GM04504 (cell line): ENCODE measurements around the gene C1QTNF5.

Experiments used
- DNase-seq: peaks from one replicate; pipeline ENCODE4 v3.0.0-alpha.2; 2012; ENCODE audit warnings: low read depth

C1QTNF5 gene

GRCh38 chr11:119337581-119338317, 2.9 kb downstream of the C1QTNF5 start:
- no peak for DNase-seq

DNA sequence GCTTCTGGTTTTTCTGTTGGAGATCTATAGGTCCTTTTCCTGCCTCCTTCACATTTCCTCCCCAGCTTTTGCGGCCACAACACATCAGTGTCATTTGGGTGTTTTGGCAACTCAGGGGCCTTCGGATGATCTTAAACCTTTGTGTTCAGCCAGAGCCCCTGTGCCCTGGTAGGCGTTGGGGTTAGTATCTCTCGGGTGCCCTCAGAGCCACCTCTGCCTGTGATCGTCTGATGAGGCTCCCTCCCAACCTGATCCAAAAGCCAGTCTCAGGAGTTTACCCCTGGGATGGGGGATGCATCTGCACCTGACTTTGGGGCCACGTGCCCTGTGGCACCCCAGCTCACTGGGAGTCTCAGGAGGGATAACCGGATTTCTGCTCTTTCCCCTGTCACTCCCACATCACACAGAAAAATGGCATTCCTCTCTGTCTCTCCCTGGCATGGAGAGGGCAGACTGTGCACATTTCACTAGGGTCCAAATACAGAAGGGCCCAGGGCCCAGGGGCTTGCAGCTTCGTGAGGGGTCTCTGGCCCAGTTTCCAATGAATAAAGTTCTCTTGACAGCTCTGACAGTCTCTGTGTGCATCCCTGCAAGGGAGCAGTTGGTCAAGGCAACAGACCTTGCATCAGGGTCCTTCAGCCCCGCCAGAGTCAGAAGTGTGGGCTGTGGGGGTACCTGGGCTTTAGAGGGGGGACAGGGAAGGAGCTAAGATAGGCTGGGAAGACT, 3.8 kb downstream of the C1QTNF5 start:
- no peak for DNase-seq

DNA sequence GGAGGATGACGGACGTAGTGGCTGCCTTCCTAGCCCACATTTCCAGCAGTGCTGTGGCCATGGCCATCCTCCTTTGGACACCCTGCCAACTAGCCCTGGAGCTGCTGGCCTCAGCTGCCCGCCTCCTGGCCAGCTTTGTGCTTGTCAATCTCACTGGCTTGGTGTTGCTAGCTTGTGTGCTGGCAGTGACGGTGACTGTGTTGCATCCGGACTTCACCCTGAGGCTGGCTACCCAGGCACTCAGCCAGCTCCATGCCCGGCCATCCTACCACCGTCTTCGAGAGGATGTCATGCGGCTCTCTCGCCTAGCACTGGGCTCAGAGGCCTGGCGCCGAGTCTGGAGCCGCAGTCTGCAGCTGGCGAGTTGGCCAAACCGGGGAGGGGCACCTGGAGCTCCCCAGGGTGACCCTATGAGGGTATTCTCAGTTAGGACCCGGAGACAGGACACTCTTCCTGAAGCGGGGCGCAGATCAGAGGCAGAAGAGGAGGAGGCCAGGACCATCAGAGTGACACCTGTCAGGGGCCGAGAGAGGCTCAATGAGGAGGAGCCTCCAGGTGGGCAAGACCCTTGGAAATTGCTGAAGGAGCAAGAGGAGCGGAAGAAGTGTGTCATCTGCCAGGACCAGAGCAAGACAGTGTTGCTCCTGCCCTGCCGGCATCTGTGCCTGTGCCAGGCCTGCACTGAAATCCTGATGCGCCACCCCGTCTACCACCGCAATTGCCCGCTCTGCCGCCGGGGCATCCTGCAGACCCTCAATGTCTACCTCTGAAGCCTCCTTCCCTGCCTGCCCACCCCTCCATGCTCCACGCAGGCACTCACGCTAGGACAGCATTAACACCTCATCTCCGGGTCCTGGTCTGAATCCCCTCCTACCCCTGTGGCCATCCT, 4.8 kb downstream of the C1QTNF5 start:
- DNase-seq: no peak

GRCh38 chr11:119335091-119335654, 5.5 kb downstream of the C1QTNF5 start:
- DNase-seq: no peak

- DNase-seq: peak; percentile 96
Observed at GRCh38 chr11:119334174-119334930, 6.3 kb downstream of the C1QTNF5 start, which contains the start of gene RNF26. Gene RNF26, plus strand, starts transcription at chr11:119334527. Its CDS starts 596 bp downstream, at chr11:119335123.

DNA sequence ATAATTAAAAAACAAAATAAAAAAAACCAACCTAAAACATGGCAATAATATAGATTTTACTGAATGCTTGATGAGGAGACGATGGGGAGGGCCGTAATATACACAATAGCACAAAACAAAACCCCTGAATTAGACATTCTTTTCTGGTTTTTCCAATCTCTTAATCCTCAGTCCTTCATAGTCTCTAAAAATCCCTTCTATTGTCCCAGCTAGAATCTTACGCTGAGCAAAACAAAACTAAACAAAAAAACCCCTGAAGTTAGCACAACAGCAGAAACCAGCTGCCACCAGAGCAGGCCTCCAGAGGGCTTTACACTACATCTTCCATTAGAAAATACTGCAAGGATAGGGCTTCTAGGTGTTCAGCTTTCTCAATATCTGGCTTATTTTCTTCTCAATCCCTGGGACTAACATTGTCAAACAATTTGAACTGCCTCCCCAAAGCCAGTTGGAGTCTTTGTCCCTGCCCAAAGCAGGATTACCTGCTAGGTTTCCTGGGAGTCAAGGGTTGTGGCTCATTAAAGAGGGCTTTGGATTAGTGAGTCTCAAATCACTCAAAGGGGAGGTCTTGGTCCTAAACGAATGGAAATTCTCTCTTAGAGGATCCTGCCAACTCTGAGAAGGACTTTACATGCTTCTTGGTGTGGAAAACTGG, 8.4 kb downstream of the C1QTNF5 start:
- no peak for DNase-seq

DNA sequence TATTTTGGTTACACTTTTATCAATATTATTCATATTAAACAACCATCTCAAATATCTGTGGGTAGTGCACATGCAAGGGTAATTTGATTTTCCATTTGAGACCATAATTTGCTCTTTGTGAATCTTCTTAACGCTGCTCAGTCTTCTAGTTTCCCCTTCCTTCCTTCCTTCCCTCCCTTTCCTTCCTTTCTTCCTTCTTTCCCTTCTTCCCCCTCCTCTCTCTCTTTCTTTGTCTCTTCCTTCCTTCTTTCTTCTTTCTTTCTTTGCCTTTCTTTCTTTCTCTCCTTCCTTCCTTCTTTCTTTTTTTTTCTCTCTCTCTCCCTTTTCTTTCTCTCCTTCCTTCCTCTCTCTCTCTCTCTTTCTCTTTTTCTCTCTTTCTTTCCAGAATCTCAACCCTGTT, 10.4 kb downstream of the C1QTNF5 start:
- DNase-seq: no peak

DNA sequence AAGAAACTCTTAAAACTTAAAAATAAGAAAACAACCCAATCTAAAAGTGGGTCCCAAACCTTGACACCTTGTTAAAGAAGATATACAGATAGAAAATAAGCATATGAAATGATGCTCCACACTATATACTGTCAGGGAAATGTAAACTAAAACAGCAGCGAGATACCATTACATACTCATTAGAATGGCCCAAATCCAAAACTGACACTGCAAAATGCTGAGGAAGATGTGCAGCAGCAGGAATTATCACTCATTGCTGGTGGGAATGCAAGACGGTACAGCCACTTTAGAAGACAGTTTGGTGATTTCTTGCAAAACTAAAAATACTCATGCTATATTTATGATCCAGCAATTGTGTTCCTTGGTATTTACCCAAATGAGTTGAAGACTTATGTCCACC, 11.4 kb downstream of the C1QTNF5 start:
- DNase-seq: no peak

DNA sequence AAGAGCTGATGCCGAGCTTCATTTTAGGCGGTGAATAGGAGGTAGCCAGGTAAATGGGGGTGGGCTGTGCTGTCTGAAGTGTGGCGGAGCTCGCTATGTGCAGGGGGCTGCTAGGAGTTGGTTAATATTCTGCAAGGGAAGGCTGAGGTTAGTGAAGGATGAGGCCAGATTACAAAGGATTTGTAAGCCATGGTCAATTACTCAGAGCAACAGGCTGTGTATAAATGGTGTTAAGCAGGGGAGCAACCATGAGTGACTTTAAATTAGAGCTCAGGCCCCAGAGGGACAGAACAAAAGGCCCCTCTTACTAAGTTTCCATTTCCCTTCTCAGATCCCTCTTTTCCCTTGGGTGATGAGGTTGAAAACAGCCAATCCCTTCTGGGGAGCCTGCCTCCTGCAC, 16.5 kb downstream of the C1QTNF5 start:
- no peak for DNase-seq

GRCh38 chr11:119323532-119324033, 17.1 kb downstream of the C1QTNF5 start:
- DNase-seq: no peak

GRCh38 chr11:119322921-119323531, 17.7 kb downstream of the C1QTNF5 start:
- no peak for DNase-seq

- DNase-seq: no peak
Observed at GRCh38 chr11:119322360-119322739, 18.3 kb downstream of the C1QTNF5 start.

DNA sequence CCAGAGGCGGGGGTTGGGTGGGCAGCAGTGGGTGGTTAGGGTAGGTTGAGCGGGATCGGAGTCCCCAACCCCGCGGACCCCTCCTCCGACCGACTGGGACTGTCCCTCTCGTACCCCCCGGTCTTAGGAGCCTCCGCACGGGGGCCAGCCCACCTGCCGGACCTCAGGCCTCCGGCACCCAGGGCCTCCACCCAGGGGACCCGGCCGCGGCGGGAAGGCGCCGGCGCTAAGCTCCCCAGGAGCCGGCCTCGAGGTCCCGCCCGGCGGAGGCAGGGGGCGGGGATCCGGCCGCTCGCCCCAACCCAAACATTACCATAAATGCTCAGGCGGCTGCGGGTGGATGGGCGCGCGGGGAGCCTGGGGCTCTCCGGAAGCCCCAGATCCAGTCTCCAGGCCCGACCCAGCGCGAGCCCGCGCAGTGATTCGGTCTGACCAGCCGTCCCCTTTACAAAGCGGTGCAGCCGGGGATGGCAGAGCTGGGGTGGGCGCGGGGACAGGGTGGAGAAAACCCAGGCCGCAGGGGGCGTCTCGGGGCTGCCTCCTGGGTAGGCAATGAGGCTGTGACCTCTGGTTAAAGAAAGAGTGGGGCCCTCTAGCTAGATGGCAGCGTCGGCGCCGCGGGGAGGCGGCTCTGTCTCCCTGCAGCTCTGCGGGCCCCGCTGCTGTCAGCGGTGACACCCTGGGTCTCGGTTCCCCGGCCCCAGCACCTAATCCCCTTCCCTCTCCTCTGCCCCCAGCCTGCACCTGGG, 19.7 kb downstream of the C1QTNF5 start:
- DNase-seq: no peak

- DNase-seq: no peak
Observed at GRCh38 chr11:119320240-119320775, 20.4 kb downstream of the C1QTNF5 start.

DNA sequence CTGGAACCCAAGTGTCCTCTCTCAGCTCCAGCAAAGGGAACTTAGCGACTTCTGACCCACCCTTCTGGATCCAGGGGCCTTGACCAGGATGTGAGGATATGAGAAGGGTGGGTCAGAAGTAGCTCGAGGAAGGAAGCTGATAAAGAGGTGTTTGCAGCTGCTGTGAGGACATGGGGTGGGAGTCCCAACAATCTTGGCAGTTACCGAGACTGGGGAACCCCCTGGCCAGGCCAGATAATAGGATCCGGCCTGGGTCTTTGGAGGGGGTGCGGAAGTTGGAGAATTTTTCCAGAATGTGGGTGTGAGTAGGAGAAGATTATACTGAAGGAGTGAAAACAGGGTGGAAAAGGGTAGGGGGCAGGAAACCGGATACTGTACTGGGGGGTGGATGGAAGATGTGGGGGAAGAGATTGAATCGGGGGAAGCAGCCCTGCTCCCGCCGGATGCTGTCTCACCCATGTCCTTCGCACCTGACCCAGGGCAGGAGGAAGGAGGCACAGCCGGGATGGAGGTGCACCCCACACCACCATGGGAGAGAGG, 20.9 kb downstream of the C1QTNF5 start:
- DNase-seq: no peak

DNA sequence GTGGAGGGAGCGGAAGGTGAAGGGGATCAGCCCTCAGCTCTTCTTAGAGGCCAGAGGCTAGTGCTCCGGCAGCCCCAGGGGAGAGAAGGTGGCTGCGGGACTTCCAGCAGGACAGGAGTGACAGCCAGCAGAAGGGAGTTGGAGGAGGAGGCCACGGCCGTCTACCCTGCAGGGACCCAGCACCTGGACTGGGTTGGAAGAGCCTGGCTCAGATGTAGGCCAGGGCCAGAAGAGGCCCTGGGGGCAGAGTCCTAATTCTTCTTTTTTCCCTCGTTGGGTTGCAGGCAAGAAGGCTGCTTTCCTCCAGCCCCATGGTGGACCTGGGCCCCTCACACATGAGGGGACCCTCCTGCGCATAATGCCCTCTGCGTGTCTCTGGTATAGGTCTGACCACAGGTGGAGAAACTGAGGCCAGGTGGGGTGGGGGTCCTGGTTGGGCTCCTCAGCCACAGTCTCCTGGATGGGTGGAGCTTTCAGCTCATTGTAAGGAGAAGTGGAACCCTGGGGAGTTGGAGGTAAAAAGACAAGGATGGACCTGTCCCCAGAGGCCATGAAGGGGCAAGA, 21.5 kb downstream of the C1QTNF5 start:
- DNase-seq: no peak

DNA sequence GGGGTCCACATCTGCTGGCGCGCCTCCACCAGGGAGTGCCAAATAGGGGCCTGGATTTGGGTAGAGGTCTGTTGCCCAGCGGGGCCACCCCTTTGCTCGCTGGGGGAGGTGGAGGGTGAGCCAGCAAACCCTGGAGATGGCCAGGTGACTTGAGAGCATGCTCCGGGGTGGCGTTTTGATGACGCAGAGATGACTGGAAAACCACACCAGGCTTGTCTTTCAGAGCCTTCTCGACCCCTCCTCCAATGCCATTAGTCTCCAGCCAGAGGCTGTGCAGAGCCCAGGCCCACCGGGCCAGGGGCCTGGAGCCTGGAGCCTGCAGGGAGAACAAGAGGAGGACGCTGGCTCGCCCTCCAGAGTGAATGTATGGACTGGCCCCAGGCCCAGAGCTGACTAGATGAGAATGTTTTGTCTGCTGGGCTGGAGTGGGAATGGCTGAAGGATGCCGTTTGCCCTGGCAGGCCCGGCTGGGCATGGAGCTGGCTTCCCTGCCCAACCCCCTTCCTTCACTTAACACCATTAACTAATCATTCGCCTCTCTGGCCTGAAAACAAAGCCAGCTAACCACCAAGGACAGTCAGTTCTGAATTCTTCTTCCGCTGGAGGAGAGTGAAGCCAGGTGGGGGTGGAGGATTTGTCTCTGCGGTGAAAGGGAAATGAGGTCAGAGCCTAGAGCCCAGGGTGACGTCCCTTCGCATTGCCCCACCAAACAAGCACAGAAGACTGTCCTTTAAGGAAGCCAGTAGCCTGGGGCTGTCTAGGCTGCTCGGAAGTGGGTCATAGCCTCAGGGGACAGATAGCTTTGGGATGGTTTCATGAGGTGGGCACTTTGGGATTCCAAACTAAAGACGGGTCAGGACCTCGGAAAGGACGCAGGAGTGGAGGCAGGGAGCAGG, 22.2 kb downstream of the C1QTNF5 start:
- no peak for DNase-seq
